ENCODE measurements around the gene CALCOCO2.

DNA sequence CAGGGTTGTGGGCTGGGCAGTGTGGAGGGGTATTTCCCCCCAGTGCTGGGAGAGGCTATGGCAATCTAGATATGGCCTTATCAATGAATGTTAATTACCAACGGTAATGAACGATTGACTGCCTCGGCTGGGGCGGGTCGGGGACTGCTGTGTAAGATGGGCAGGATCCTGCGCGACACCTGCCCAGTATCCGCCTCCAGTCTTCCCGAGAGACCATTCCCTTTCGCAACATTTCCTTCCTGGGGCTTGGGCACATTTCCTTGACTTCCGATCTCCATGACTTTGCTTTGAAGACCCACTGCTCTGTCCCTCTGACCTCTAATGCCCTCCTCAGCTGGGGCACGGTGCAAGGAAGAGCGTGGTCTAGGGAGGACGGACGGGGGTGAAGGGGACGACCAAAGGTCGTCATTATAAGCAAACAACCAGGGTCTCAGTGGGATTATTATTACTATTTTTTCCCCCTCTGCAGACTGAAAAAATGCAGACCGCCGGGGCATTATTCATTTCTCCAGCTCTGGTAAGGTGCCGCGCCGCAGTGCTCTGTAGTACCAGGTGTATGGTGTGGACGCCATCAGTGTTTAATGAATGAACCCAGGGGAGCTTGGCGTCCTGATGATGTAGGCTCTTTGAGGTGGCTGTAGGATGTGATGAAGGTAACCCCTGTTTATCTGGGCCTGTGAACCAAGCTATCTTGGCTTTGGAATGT, 62.3 kb downstream of the CALCOCO2 start:
- TF ChIP-seq POLR2A (IDR thresholded peaks at IDR 0.05; ENCODE audit: low read length) (no peak), CBX2 (IDR thresholded peaks at IDR 0.05; ENCODE audit: borderline replicate concordance, low read depth) (no peak), FOSL2 (IDR thresholded peaks at IDR 0.05) (no peak), FOSL2 (CRISPR knock-in tag; IDR thresholded peaks at IDR 0.05) (no peak), ZFP36 (IDR thresholded peaks at IDR 0.05; ENCODE audit: borderline replicate concordance, partially characterized antibody) (no peak), JUN (IDR thresholded peaks at IDR 0.05) (peak in 1 of 2 experiments; percentile 13; a peak in 1 of 5 replicates), ZSCAN20 (CRISPR knock-in tag; IDR thresholded peaks at IDR 0.05) (no peak), RFX5 (IDR thresholded peaks at IDR 0.05) (no peak), CEBPB (IDR thresholded peaks at IDR 0.05) (peak in 1 of 2 experiments; percentile 74; a peak in 2 of 4 replicates), ESRRA (IDR thresholded peaks at IDR 0.05; ENCODE audit: borderline replicate concordance, low read length) (no peak), RAD21 (conservative IDR thresholded peaks at IDR 0.05 in 1 of 2, IDR thresholded peaks at IDR 0.05 in 1 of 2) (no peak), TP53 (CRISPR knock-in tag; IDR thresholded peaks at IDR 0.05) (0 out of 2 replicates have a peak, but pooled peaks have one; percentile 32), KDM5A (IDR thresholded peaks at IDR 0.05) (no peak)
- TF ChIP-seq, protein P1, sequence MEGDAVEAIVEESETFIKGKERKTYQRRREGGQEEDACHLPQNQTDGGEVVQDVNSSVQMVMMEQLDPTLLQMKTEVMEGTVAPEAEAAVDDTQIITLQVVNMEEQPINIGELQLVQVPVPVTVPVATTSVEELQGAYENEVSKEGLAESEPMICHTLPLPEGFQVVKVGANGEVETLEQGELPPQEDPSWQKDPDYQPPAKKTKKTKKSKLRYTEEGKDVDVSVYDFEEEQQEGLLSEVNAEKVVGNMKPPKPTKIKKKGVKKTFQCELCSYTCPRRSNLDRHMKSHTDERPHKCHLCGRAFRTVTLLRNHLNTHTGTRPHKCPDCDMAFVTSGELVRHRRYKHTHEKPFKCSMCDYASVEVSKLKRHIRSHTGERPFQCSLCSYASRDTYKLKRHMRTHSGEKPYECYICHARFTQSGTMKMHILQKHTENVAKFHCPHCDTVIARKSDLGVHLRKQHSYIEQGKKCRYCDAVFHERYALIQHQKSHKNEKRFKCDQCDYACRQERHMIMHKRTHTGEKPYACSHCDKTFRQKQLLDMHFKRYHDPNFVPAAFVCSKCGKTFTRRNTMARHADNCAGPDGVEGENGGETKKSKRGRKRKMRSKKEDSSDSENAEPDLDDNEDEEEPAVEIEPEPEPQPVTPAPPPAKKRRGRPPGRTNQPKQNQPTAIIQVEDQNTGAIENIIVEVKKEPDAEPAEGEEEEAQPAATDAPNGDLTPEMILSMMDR (IDR thresholded peaks at IDR 0.05), result no peak
- TF ChIP-seq, protein P2, sequence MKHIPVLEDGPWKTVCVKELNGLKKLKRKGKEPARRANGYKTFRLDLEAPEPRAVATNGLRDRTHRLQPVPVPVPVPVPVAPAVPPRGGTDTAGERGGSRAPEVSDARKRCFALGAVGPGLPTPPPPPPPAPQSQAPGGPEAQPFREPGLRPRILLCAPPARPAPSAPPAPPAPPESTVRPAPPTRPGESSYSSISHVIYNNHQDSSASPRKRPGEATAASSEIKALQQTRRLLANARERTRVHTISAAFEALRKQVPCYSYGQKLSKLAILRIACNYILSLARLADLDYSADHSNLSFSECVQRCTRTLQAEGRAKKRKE (CRISPR knock-in tag; IDR thresholded peaks at IDR 0.05; ENCODE audit: low read depth), result no peak

Measured in A549 (cell line).